Superior temporal gyrus (tissue), 1 donor: ENCODE results near the gene TSKU.

Experiments
- DNase-seq: peaks from one replicate; pipeline ENCODE4 v3.0.0-alpha.2; 2016; ENCODE audit errors: extremely low spot score

The TSKU gene

GRCh38 chr11:76769645-76770586, 13.2 kb upstream of the TSKU start:
- no peak for DNase-seq

DNA sequence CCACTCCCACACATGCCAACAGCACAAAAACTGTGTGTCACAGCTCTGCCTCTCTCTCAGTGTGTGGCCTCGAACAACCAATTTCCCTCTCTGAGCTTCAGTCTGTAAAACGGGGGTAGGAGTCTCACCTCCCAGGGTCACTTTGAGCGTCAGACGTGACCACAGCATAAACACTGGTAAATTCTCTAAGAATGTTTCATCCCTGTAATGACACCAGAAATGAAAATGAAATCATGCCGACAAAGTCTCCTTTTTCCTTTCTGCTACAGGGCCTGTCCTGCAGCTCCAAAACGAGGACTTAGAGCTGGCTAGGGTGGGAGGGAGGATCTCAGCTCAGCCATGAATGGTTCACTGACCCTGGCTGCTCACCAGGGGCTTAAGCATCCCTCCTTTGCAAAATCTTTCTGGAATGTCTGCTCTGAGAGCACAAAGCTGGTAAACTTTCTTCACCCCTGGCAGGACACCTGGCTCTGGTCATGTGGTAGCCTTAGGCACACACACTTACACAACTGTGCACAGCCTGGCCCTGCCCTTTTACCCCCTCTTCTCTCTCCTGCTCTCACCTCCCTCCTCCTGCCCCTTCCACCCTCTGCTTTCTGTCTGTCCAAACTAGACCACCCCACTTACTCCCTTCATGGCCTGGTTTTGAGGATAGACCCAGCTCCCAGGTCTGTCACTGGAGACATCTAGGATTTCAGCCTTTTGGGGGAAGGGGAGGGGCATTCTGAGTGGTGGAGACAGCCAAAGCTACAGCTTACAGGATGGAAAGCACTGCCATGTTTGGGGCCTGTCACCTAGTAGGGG, 12.3 kb upstream of the TSKU start:
- DNase-seq: no peak

GRCh38 chr11:76771446-76772099, 11.6 kb upstream of the TSKU start:
- DNase-seq: no peak

- DNase-seq: no peak
These were observed 10.9 kb upstream of the TSKU start for GRCh38 chr11:76772100-76772782.

DNA sequence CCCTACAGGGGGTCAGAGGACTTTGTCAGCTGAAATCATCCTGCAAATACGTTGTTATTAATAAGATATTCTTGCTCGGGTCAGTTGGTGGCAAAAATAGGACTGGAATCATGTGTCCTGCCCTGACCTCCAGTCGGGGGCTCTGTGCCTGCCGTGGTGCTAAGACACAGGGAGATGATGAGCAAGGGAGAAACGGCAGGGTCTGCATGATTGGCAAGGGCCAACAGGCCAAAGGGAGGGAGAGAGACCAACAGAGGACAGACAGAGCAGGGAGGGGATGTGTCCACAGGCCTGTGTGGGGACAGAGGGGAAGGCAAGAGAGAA, 10.4 kb upstream of the TSKU start:
- no peak for DNase-seq

- no peak for DNase-seq
These were observed 9.2 kb upstream of the TSKU start for GRCh38 chr11:76773921-76774361.

GRCh38 chr11:76776472-76776871, 6.7 kb upstream of the TSKU start:
- DNase-seq: no peak

DNA sequence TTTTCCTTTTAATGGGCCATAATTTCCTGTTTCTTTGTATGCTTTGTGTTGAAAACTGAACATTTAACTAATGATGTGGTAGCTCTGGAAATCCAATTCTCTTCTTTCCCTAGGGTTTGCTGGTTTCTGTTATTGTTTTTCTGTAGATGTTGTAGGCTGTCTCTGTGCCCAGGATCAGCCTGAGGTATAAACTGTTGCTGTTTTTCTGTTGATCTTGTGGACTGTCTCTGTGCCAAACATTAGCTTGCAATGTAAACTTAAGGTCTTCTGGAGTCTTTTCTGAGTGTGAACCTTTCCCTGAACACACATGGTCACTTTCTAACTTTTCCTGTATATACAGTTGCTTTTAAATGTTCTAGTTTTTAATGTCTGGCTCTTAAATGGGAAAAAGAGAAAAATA, 5.9 kb upstream of the TSKU start:
- no peak for DNase-seq

DNA sequence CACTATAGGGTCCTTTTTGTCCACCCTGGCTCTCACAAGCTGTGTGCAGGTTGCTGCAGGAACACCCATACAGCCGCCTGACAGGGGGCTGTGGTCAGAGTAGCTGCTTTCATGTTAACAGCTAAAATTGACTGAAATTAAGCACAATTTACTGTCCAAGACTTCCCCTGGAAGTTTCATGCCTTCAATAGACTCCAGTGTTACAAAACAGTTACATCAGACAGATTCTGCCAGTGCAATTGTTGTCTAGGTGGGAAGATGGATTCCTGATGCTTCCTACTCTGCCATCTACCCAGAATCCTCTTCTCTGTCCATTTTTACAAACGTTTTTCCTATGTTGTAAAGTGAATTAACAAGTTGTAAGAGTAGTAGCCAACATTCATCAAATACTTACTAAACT, 5.3 kb upstream of the TSKU start:
- no peak for DNase-seq

GRCh38 chr11:76778874-76779273, 4.3 kb upstream of the TSKU start:
- no peak for DNase-seq

DNA sequence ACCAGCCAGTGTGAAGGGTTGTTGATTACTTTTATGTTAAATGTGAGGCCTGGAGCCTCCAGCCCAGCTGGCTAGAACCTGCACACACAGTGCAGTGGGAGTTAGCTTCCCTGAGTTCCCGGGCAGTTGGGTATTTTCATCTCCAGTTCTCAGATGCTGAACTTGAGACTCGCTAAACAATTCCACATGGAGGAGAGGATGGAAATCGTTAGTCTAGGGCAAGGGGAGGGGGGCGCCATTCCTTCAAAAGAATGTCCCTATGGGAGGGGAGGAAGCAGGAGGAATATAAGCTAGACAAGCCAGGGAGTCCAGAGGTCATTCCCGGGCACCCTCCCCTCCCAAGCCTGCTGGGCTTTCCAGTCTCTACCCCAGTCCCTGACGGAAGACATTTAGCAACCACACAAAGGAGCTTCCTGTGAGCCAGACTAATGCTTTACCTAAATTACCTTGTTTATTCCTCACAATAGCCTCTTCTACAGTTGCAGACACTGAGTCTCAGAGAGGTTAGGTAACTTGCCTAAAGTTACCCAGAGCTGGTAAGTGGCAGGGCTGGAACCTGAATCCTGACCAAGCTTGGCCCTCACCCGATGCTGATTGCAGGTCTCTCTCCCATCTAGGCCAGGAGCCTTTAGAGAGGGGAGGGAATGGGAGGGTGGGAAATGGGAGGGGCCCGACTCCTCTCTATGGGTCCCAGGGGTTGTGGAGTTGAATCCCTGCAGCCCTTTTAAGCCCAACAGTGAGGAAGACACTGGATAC, 1.9 kb upstream of the TSKU start:
- no peak for DNase-seq

- DNase-seq: no peak
These were observed 1.2 kb upstream of the TSKU start for GRCh38 chr11:76781807-76782530.

DNA sequence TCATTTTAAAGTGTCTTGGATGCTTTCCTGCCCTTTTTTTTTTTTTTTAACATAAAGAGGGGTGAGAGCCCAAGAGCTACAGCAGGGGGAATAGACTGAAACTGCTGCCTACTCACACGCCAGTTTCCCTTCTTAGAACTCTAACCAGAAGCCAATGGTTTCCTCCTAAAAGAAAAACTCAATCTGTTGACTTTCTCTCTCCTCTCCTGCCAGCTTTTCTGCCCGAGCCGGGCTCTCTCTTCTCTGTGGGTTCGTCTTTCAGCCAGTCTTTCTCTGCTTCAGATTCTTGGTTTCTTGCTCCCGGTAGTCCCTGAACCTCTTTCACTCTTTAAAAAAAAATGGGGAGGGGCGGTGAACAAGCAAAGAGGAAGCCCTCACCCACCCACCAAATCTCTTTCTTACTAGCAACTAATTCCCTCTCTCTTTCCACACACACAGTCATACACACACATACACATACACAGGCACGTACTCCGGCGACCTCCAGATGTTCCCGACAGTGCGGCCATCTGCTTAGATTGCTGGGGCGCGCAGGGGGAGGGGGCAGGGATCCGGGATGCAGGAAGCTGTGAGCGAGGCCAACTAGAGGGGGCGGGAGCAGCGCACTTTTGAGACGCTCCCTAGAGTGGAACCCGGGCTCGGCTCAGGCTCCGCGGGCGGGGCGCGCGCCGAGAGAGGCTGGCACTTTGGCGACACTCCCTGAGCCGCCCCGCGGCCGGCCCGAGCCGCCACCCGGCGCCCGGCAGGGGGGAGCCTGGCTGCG, 444 bp upstream of the TSKU start:
- peak; percentile 35 for DNase-seq

GRCh38 chr11:76783896-76784813, 999 bp downstream of the TSKU start:
- no peak for DNase-seq

DNA sequence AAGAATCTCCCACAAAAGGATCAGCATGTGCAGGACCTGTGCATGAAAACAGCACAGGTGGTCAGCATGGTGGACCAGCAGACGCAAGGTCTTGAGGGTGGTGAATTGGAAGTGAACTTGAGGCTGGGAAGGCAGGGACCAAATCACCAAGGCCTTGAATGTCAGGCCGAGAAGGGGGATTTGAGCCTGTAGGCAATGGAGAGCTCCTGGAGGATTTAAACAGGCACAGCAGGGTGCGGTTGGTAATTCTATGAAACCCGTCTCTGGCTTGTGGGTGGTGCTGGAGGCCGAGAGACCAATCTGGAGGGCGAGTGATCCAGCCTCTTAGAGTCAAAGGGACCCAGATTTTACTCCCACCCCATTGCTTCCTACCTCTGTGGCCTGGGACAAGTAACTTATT, 2.4 kb downstream of the TSKU start:
- DNase-seq: no peak

DNA sequence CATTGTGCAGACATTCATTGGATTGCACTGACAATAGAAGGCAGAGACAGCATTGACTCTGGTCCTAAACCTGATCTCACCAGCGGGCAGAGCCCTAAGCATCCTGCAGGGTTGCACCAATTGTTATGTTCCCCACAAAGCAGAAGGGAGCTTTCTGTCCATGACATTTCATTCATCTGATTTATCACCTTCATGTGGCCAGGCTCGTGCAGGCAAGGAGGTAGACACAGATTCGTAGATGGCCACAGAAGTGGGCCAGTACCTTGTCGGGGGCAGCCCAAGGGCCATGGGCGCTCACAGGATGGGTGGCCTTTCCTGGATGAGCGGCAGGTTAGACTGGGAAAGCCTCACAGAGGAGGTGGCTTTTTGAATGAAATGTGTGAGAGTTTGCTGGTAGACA, 2.9 kb downstream of the TSKU start:
- no peak for DNase-seq

- DNase-seq: no peak
These were observed 3.4 kb downstream of the TSKU start for GRCh38 chr11:76786441-76787014.

DNA sequence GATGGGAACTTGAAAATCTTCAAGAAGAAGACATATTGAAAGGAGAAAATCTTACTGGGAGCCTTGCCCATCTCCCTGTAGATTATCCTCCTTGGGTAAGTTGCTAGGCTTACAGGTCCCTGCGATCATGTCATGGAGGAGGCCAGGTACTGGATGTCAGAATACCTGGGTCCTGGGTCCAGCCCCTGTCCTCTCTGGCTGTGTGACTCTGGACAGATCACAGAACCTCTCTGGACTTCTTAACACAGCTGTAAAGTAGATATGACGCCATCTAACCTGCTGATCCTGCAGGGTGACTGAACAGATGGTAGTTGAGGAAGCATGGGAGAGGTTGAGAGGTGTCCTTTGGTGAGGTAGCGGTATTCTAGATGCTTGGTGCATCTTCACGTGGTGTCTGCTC, 4.1 kb downstream of the TSKU start:
- DNase-seq: no peak
